ENCODE data around the gene CDYL.

Gene CDYL

GRCh38 chr6:4852938-4853337 is 76.7 kb downstream of the CDYL start:
- no peak overlapping the region for H3K4me3 ChIP-seq (ENCODE audit: low read length)
- H3K79me2 ChIP-seq (ENCODE audit: control insufficient read depth, low read length): peaks cover 68% of the 10 kb centered on the region
- H3F3A ChIP-seq (ENCODE audit: control insufficient read depth, insufficient read depth): no peaks in the 10 kb centered on the region
- no peaks in the 10 kb centered on the region for H3K9me2 ChIP-seq (replicated peaks; ENCODE audit: control insufficient read depth, low read length)
- H4K20me1 ChIP-seq (ENCODE audit: control insufficient read depth, insufficient read depth, low read depth, low read length): no peaks in the 10 kb centered on the region
- TF ChIP-seq EZH2phosphoT487 (IDR thresholded peaks at IDR 0.05; ENCODE audit: borderline replicate concordance, low read length) (no peak), CTCF (IDR thresholded peaks at IDR 0.05; ENCODE audit: low read depth, low read length, poor library complexity, severe bottlenecking) (no peak)
- H3K36me3 ChIP-seq (ENCODE audit: control insufficient read depth, low read length): no peaks in the 10 kb centered on the region
- H3K27me3 ChIP-seq (ENCODE audit: control insufficient read depth, low read length): no peaks in the 10 kb centered on the region
- H3K4me2 ChIP-seq (ENCODE audit: low read length): no peak overlapping the region
- H3K4me1 ChIP-seq (ENCODE audit: control insufficient read depth, low read length): no peaks in the 10 kb centered on the region
- no peak overlapping the region for H3K27ac ChIP-seq (ENCODE audit: low read depth, low read length)
- H3K9me3 ChIP-seq (ENCODE audit: control insufficient read depth, insufficient read depth, low read length): no peaks in the 10 kb centered on the region

GRCh38 chr6:4853349-4853748 is 77.1 kb downstream of the CDYL start:
- H3K79me2 ChIP-seq (ENCODE audit: control insufficient read depth, low read length): peaks cover 67% of the 10 kb centered on the region
- no peaks in the 10 kb centered on the region for H3K9me2 ChIP-seq (replicated peaks; ENCODE audit: control insufficient read depth, low read length)
- TF ChIP-seq CTCF (IDR thresholded peaks at IDR 0.05; ENCODE audit: low read depth, low read length, poor library complexity, severe bottlenecking) (no peak), EZH2phosphoT487 (IDR thresholded peaks at IDR 0.05; ENCODE audit: borderline replicate concordance, low read length) (no peak)
- no peaks in the 10 kb centered on the region for H3K36me3 ChIP-seq (ENCODE audit: control insufficient read depth, low read length)
- no peaks in the 10 kb centered on the region for H3K27me3 ChIP-seq (ENCODE audit: control insufficient read depth, low read length)
- no peak overlapping the region for H3K4me3 ChIP-seq (ENCODE audit: low read length)
- no peak overlapping the region for H3K4me2 ChIP-seq (ENCODE audit: low read length)
- no peaks in the 10 kb centered on the region for H4K20me1 ChIP-seq (ENCODE audit: control insufficient read depth, insufficient read depth, low read depth, low read length)
- H3K4me1 ChIP-seq (ENCODE audit: control insufficient read depth, low read length): no peaks in the 10 kb centered on the region
- H3F3A ChIP-seq (ENCODE audit: control insufficient read depth, insufficient read depth): no peaks in the 10 kb centered on the region
- no peak overlapping the region for H3K27ac ChIP-seq (ENCODE audit: low read depth, low read length)
- no peaks in the 10 kb centered on the region for H3K9me3 ChIP-seq (ENCODE audit: control insufficient read depth, insufficient read depth, low read length)

- Histone ChIP-seq H3F3A (ENCODE audit: control insufficient read depth, insufficient read depth) (no peaks in the 10 kb centered on the region), H3K4me2 (ENCODE audit: low read length) (no peak overlapping the region), H3K27ac (ENCODE audit: low read depth, low read length) (no peak overlapping the region), H3K4me1 (ENCODE audit: control insufficient read depth, low read length) (no peaks in the 10 kb centered on the region), H3K79me2 (ENCODE audit: control insufficient read depth, low read length) (peaks cover 68% of the 10 kb centered on the region), H3K4me3 (ENCODE audit: low read length) (no peak overlapping the region), H3K9me2 (replicated peaks; ENCODE audit: control insufficient read depth, low read length) (no peaks in the 10 kb centered on the region), H4K20me1 (ENCODE audit: control insufficient read depth, insufficient read depth, low read depth, low read length) (no peaks in the 10 kb centered on the region), H3K27me3 (ENCODE audit: control insufficient read depth, low read length) (no peaks in the 10 kb centered on the region), H3K36me3 (ENCODE audit: control insufficient read depth, low read length) (no peaks in the 10 kb centered on the region), H3K9me3 (ENCODE audit: control insufficient read depth, insufficient read depth, low read length) (no peaks in the 10 kb centered on the region)
- TF ChIP-seq CTCF (IDR thresholded peaks at IDR 0.05; ENCODE audit: low read depth, low read length, poor library complexity, severe bottlenecking): no peak
Measured at GRCh38 chr6:4853782-4854511, 77.7 kb downstream of the CDYL start.

Measured in DOHH2 (cell line).